GM12874 (cell line): ENCODE results near the gene KIF16B.

Source experiments
- CTCF ChIP-seq: IDR thresholded peaks from 2 replicates; pipeline ENCODE4 v1.5.1; 2011; ENCODE audit warnings: low read depth, mild to moderate bottlenecking, control low read depth, low read length, moderate library complexity; ENCODE audit not compliant: insufficient read depth

Gene KIF16B

GRCh38 chr20:16560661-16561060 is 12.6 kb downstream of the KIF16B start:
- no peak for TF ChIP-seq CTCF

GRCh38 chr20:16560216-16560615 is 13.0 kb downstream of the KIF16B start:
- no peak for TF ChIP-seq CTCF

- no peak for TF ChIP-seq CTCF
Measured at GRCh38 chr20:16556301-16556700, 16.9 kb downstream of the KIF16B start.

GRCh38 chr20:16555754-16556153 is 17.5 kb downstream of the KIF16B start:
- no peak for TF ChIP-seq CTCF

- TF ChIP-seq CTCF: no peak
Measured at GRCh38 chr20:16554766-16555543, 18.3 kb downstream of the KIF16B start.

- TF ChIP-seq CTCF: no peak
Measured at GRCh38 chr20:16553684-16554083, 19.6 kb downstream of the KIF16B start.

GRCh38 chr20:16553101-16553500 is 20.1 kb downstream of the KIF16B start:
- TF ChIP-seq CTCF: no peak
